GM18502 (cell line): ENCODE data around the gene MYLK.

Source experiments
- ATAC-seq: cut with Tn5 transposase; IDR thresholded peaks from one replicate; pipeline ENCODE4 v1.9.1; 2021; ENCODE audit warnings: mild to moderate bottlenecking; ENCODE audit not compliant: unreplicated experiment, poor library complexity

MYLK gene

GRCh38 chr3:123799544-123800361 lies 84.4 kb downstream of the MYLK start:
- ATAC-seq = no peak

GRCh38 chr3:123798550-123798949 lies 85.6 kb downstream of the MYLK start:
- no peak for ATAC-seq

- ATAC-seq = no peak
Observed at GRCh38 chr3:123795471-123796251, 88.5 kb downstream of the MYLK start.

GRCh38 chr3:123793425-123793824 lies 90.7 kb downstream of the MYLK start:
- ATAC-seq = no peak

- ATAC-seq = no peak
Observed at GRCh38 chr3:123792473-123793201, 91.5 kb downstream of the MYLK start.

- no peak for ATAC-seq
Observed at GRCh38 chr3:123791898-123792297, 92.2 kb downstream of the MYLK start.

GRCh38 chr3:123791417-123791816 lies 92.7 kb downstream of the MYLK start:
- ATAC-seq = no peak

GRCh38 chr3:123791073-123791370 lies 93.1 kb downstream of the MYLK start:
- ATAC-seq = no peak

- no peak for ATAC-seq
Observed at GRCh38 chr3:123790254-123791072, 93.7 kb downstream of the MYLK start.

- no peak for ATAC-seq
Observed at GRCh38 chr3:123789760-123790159, 94.4 kb downstream of the MYLK start.

- no peak for ATAC-seq
Observed at GRCh38 chr3:123789160-123789559, 95.0 kb downstream of the MYLK start.

GRCh38 chr3:123788710-123789109 lies 95.4 kb downstream of the MYLK start:
- ATAC-seq = no peak

- no peak for ATAC-seq
Observed at GRCh38 chr3:123787133-123787532, 97.0 kb downstream of the MYLK start.

GRCh38 chr3:123785602-123786001 lies 98.5 kb downstream of the MYLK start:
- no peak for ATAC-seq

- no peak for ATAC-seq
Observed at GRCh38 chr3:123783811-123784210, 100.3 kb downstream of the MYLK start.

- no peak for ATAC-seq
Observed at GRCh38 chr3:123783050-123783689, 101.0 kb downstream of the MYLK start.

GRCh38 chr3:123782488-123782887 lies 101.6 kb downstream of the MYLK start:
- no peak for ATAC-seq

GRCh38 chr3:123781571-123782275 lies 102.4 kb downstream of the MYLK start:
- ATAC-seq = no peak

- ATAC-seq = no peak
Observed at GRCh38 chr3:123781138-123781537, 103.0 kb downstream of the MYLK start.
